ENCODE results near the gene TCL1B.
A peak's percentile ranks its signal among the peaks of the same experiment; 100 is the strongest.

The TCL1B gene

GRCh38 chr14:95679148-95679815, 6.9 kb upstream of the TCL1B start:
- no peak for DNase-seq (ENCODE audit: extremely low spot score)
- ChIA-PET POLR2A (interaction anchor here (0.6 kb wide), 1 partner anchor 200 kb away, joined by 6 read pairs; no protein-coding TSS in a partner anchor), CTCF (interaction anchor here (0.8 to 2.4 kb wide), 15 partner anchors 8 to 315 kb away, joined by 3 to 13 read pairs (median 4); no protein-coding TSS in a partner anchor)
- TF ChIP-seq, protein P1, sequence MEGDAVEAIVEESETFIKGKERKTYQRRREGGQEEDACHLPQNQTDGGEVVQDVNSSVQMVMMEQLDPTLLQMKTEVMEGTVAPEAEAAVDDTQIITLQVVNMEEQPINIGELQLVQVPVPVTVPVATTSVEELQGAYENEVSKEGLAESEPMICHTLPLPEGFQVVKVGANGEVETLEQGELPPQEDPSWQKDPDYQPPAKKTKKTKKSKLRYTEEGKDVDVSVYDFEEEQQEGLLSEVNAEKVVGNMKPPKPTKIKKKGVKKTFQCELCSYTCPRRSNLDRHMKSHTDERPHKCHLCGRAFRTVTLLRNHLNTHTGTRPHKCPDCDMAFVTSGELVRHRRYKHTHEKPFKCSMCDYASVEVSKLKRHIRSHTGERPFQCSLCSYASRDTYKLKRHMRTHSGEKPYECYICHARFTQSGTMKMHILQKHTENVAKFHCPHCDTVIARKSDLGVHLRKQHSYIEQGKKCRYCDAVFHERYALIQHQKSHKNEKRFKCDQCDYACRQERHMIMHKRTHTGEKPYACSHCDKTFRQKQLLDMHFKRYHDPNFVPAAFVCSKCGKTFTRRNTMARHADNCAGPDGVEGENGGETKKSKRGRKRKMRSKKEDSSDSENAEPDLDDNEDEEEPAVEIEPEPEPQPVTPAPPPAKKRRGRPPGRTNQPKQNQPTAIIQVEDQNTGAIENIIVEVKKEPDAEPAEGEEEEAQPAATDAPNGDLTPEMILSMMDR (IDR thresholded peaks at IDR 0.05; ENCODE audit: control extremely low read depth, extremely low read depth, low read depth, missing control alignments), result no peak

DNA sequence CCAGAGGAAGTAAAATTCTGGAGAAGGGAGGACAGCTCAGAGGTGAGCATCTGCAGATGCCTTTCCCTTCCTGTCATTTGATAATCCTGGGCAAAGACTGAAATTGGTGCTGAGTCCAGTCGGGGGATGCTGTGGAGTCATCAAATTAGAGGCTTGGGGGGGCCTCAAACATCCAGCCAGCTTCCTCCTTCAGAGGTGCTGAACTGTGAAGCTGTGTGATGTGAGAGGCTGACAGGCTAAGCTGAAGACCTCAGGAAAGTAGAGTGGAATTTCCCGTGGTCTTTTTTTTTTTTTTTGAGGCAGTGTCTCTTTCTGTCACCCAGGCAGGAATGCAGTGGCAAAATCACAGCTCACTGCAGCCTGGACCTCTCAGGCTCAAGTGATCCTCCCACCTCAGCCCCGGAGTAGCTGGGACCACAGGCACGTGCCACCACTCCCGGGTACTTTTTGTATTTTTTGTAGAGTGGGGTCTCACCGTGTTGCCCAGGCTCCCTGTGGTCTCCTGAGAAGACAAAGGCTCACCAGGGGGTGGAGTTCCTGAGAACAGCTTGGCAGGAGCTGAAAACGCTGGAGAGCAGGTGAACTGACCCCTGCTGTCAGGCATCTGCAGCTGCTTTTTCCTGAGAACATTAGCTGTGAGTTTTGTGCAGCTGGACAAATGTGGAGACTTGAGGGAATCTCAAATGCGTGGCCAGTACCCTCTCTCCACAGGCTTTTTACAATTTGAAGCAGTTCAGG, 6.1 kb upstream of the TCL1B start:
- TF ChIP-seq, protein P1 (IDR thresholded peaks at IDR 0.05; ENCODE audit: control extremely low read depth, extremely low read depth, low read depth, missing control alignments), result peak; percentile 8
- DNase-seq (ENCODE audit: extremely low spot score), result peak; percentile 48
- CTCF ChIA-PET, result interaction anchor here (0.7 to 4.7 kb wide), 18 partner anchors 9 to 314 kb away, joined by 3 to 51 read pairs (median 4); no protein-coding TSS in a partner anchor
- POLR2A ChIA-PET, result no interaction called here

DNA sequence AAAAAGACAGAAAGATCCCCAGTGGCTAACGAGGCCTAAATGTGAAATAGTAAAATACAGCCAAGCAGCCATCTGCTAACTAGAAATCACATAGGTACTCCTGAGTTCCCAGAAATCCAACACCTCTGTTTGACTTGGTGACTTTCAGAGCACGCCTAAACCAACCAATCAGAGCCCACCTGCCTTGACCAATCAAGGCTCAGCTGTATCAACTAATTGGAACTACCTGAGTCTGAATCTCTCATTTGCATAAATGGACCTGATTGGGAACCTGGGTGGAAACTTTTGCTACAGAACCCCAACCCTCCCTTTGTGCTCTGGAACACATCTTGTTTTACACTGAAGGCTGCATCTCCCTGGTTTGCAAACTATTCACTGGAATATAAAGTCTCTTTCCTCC, 5.1 kb upstream of the TCL1B start:
- POLR2A ChIA-PET, result no interaction called here
- TF ChIP-seq, protein P1 (IDR thresholded peaks at IDR 0.05; ENCODE audit: control extremely low read depth, extremely low read depth, low read depth, missing control alignments), result no peak
- CTCF ChIA-PET, result interaction anchor here (0.7 to 4.7 kb wide), 5 partner anchors 10 to 120 kb away, joined by 3 to 51 read pairs (median 4); no protein-coding TSS in a partner anchor
- DNase-seq (ENCODE audit: extremely low spot score), result no peak

DNA sequence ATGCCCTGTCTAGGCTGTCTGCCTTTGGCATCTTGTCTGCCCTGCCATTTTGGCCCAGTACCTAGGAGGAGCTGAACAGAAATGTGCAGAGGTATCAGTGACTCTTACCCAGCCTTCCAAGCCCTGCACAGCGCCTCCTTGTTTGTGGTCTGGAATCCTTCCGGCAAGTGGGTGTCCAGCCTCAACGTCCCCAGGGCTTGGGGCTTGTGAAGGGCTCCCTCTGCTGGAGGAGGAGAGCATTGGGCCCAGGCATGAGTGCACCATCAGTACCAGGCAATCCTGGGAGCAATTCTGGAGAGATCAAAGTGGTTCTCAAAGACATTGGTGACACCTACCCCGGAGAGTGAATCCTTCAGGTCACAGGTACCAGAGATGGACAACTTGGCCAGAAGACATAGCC, 2.4 kb upstream of the TCL1B start:
- ChIA-PET CTCF (interaction anchor here (0.7 to 4.7 kb wide), 34 partner anchors 9 to 241 kb away, joined by 3 to 51 read pairs (median 6); no protein-coding TSS in a partner anchor), POLR2A (no interaction called here)
- peak; percentile 77 for DNase-seq (ENCODE audit: extremely low spot score)
- TF ChIP-seq, protein P1 (IDR thresholded peaks at IDR 0.05; ENCODE audit: control extremely low read depth, extremely low read depth, low read depth, missing control alignments), result peak; percentile 74

DNA sequence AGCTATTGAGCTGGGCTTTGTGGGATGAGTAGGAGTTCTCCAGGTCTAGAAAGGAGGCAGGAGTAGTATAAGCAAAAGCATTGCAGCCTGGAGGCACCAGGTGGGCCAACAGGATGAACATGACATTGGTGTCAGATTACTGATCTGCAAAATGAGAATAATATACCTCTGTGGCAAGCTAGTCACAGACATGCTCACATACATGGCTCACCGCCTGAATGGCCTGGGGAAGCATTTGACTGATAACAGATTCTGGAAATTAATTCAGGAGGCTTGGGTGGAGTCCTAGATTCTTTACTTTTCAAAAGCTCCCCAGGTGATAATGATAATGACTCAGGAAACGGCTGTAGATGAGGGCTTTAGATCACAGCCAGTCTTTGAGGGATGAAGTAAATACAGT, 709 bp downstream of the TCL1B start:
- TF ChIP-seq, protein P1 (IDR thresholded peaks at IDR 0.05; ENCODE audit: control extremely low read depth, extremely low read depth, low read depth, missing control alignments), result no peak
- CTCF ChIA-PET, result interaction anchor here (0.7 to 4.5 kb wide), 10 partner anchors 10 to 127 kb away, joined by 3 to 49 read pairs (median 4); no protein-coding TSS in a partner anchor
- POLR2A ChIA-PET, result no interaction called here
- no peak for DNase-seq (ENCODE audit: extremely low spot score)

DNA sequence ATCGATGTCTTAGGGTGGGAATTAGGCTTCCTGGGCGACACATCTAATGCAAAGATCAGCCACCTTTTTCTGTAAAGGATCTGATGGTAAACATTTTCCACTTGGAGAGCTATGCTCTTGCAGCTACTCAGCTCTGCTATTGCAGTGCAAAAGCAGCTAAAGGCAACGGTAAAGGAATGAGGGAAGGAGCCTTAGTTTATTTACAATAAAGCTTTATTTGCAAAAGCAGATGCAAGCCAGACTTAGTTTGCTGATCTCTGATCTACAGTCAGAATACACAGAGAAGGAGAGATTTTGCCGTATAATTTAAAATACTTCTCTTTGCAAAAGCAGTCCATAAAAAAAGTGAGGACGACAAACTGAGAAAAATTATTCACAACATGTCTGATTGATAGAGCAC, 3.2 kb downstream of the TCL1B start:
- POLR2A ChIA-PET, result no interaction called here
- no peak for DNase-seq (ENCODE audit: extremely low spot score)
- CTCF ChIA-PET, result interaction anchor here (1.1 to 1.5 kb wide), 2 partner anchors 20 to 27 kb away, joined by 3 to 4 read pairs; no protein-coding TSS in a partner anchor

More for the DNA sequence above, 3.2 kb downstream of the TCL1B start:
- TF ChIP-seq, protein P1 (IDR thresholded peaks at IDR 0.05; ENCODE audit: control extremely low read depth, extremely low read depth, low read depth, missing control alignments), result no peak

Data from GM10248 (cell line).